GM21786 (cell line): ENCODE data around the gene RHOH.

Experiments used
- ATAC-seq: cut with Tn5 transposase; IDR thresholded peaks from one replicate; pipeline ENCODE4 v1.9.1; 2021; ENCODE audit not compliant: unreplicated experiment

The RHOH gene

GRCh38 chr4:40233227-40233626 lies 36.4 kb downstream of the RHOH start:
- no peak for ATAC-seq

GRCh38 chr4:40234519-40235039 lies 37.7 kb downstream of the RHOH start:
- no peak for ATAC-seq

GRCh38 chr4:40238008-40238699 lies 41.3 kb downstream of the RHOH start:
- ATAC-seq: no peak

- no peak for ATAC-seq
These were observed 42.1 kb downstream of the RHOH start for GRCh38 chr4:40238700-40239548.

DNA sequence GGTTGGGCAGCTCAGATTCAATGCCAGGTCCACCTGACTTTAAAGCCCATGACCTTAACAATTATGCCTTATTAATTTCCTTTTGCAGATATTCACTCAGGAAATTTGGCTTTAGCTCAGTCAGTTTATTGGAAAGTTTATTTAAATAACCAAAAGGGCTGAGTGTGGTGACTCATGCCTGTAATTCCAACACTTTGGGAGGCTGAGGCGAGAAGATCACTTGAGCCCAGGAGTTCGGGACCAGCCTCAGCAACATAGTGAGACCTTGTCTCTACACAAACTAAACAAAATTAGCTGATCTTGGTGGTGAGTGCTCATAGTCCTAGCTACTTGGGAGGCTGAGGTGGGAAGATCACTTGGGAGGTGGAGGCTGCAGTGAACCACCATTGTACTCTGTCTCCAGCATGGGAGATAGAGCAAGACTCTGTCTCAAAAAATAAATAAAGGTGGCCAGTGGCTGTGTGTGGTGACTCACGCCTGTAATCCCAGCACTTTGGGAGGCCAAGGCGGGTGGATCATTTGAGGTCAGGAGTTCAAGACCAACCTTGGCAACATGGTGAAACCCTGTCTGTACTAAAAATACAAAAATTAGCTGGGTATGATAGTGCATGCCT lies 43.3 kb downstream of the RHOH start:
- no peak for ATAC-seq

GRCh38 chr4:40241026-40241425 lies 44.2 kb downstream of the RHOH start:
- no peak for ATAC-seq

GRCh38 chr4:40241941-40242340 lies 45.1 kb downstream of the RHOH start:
- ATAC-seq: no peak

- ATAC-seq: no peak
These were observed 46.6 kb downstream of the RHOH start for GRCh38 chr4:40243386-40243948.

DNA sequence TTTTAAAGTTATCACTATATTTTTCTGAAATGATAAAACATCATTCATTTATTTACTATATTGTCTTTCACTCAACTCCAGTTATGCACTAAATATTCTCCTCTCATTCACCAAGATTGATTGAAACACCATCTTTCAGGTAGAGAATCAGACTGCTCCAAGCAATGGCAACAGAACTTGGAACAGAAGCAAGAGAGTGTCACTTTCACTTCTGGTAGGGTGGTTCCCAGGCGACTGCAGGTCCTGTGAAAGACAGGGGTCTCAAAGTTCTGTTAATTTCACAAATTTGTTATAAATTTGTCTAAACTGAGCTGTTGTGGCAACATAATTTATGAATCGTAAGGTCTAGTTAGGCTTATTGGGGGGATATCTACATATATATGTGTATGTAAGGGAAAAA lies 47.8 kb downstream of the RHOH start:
- ATAC-seq: no peak

DNA sequence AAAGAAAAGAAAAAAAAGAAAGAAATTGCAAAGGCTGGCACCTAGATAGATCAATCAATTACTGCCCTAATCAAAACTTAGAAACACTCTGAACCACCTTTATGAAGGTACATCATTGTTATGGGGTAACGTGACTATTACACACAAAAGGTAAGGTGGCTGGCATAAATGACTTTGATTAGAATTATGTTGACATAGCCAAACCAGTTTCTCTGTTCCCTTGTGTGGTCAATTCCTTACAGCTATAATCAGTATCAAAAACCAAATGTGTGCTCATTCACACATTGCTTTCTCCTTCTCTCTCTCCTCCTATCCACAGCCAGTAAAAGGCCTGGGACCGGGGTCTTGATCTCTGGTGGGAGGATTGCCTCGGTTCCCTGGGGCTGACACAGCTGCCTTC lies 48.7 kb downstream of the RHOH start:
- no peak for ATAC-seq

GRCh38 chr4:40246011-40246900 lies 49.4 kb downstream of the RHOH start:
- no peak for ATAC-seq

GRCh38 chr4:40246938-40247337 lies 50.1 kb downstream of the RHOH start:
- no peak for ATAC-seq

- ATAC-seq: no peak
These were observed 50.5 kb downstream of the RHOH start for GRCh38 chr4:40247350-40247749.

GRCh38 chr4:40251366-40251765 lies 54.5 kb downstream of the RHOH start:
- ATAC-seq: no peak

GRCh38 chr4:40253906-40254305 lies 57.1 kb downstream of the RHOH start:
- ATAC-seq: no peak

DNA sequence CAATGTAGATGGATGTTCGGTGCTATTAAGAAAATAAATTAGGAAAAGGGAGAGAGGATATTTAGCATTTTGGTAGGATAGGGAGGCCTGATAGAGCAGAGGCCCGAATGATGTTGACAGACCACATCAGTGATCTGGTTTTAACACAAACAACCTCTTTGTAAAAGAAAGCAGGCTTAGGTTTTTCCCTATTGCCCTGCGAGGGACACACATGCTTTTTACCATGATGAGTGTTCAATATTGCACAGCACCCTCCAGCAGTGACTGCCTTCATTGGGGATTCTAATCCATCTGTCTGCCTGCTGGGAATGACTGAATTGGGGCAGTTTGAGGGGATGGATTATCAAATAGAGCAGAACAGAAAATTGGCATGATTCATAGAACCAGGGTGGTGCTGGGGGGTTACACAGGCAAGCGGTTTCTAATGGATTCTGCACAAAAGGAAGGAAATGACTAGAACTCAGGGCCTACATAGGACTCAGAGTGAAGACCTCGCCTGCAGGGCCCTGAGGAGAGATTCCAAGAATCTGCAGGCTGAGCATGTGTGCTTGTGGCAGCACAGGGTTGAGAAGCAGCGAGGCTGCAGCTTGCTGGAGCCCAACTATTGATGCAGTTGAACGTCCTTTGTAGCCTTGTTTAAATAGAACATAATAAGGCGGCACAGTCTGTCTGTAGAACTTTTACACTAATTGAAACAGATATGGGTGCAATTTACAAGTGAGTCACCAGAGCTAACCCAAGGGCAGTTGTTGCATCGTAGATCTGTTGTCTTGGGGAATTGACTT lies 58.0 kb downstream of the RHOH start:
- no peak for ATAC-seq

DNA sequence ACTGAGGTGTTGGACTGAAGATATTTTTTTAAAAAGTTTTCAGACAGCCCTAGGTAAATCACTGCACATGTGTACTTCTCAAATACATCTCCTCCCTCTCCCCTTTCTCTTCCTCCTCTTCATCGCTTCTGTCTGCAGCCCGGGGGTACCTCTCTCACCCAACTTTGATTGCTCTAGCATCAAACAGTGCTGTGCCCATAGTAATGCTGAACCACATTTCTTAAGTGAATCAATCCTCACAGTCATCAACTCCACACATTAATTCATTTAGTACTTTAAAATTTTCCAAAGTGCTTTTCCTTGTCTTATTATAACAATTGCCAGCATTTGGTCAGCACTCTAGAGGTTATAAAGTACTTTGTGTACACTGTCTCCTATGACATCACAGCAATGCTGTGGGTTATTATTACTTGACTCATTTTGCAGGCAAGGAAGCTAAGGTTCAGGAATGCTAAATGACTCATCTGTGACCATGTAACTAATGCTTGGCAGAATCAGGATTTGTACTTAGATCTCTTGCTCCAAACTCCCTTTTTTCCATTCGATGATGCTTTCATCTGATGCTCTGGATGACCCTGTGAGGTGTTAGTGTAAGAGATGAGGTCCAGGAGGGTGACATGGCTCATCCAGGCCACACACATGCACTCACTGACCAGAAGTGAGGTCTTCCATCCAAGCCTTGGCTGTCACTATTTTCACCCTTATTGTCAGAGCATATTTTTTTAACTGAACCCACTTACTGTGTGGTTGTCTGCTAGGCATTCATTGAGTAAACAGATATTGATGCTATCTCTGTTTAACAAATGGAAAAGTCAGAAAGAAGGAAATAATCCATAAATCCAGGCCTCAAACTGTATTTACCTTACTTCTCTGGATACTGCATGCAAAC lies 58.8 kb downstream of the RHOH start:
- no peak for ATAC-seq

DNA sequence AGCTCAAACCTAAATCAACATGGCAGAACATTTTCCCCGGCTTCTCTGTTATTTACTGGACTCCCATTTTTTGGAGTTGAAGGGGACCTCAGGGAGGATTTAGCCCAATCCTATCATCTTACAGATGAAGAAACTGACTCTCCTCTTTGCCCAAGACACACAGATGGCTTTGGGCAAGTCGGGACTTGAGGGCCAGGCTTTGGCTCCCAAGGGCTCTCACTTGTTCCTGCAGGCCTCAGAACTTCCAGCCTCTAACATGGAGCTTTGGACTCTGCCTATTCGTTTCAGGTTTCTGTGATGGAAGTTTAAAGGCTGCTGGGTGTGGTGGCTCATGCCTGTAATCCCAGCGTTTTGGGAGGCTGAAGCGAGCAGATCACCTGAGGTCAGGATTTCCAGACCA lies 59.5 kb downstream of the RHOH start:
- no peak for ATAC-seq

DNA sequence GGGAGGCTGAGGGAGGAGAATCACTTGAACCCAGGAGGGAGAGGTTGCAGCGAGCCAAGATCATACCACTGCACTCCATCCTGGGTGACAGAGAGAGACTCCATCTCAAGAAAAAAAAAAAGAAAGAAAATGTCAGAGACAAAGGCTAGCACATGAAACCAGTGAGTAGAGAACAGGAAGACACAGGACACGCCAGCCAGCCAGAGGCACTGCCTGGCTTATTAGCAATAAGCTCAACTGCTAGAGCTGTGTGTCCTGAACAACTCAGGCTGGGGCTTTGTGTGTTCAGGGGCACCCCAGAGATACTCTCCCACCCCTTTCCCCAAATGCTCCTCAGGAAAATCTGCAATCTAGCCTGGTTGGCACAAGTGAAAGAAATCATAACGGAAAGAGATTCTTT lies 60.0 kb downstream of the RHOH start:
- no peak for ATAC-seq
